D341Med (cell line): ENCODE data around the gene KIAA0319L.
A peak's percentile ranks its signal among the peaks of the same experiment; 100 is the strongest.
"Not testable (repeated sequence)": the region's sequence is repeated elsewhere in the genome, so short reads cannot be mapped to it uniquely, and the experiment has no call there.

Experiments
- DNase-seq: peaks from one replicate; pipeline ENCODE4 v3.0.0; 2012; ENCODE audit warnings: low spot score

KIAA0319L gene

GRCh38 chr1:35557118-35557610, at the start of gene KIAA0319L:
KIAA0319L (minus strand) TSS chr1:35557403; CDS start chr1:35554491, 2,912 bp downstream.
- peak; percentile 86 for DNase-seq

GRCh38 chr1:35605867-35606182, 48.6 kb upstream of the KIAA0319L start:
- no peak for DNase-seq

GRCh38 chr1:35605071-35605866, 48.1 kb upstream of the KIAA0319L start:
- DNase-seq = no peak

- no peak for DNase-seq
These were observed 46.7 kb upstream of the KIAA0319L start for GRCh38 chr1:35603941-35604340.

DNA sequence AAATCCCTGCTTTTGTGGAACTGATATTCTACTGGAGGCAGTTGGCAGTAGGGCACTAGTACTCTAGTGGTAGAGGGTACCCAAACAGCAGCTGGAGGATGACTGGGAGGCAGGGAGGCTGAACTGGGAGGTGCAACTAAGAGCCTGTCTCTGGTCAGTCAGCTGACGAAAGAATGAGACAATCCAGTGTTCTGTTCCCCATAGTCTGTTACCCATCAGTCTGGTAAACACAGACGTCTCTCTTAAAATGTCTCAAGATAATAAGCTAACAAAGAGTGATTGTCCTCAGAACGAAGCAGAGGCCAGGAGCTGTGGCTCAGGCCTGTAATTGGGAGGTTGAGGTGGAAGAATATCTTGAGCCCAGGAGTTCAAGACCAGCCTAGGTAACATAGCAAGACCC, 46.3 kb upstream of the KIAA0319L start:
- no peak for DNase-seq

DNA sequence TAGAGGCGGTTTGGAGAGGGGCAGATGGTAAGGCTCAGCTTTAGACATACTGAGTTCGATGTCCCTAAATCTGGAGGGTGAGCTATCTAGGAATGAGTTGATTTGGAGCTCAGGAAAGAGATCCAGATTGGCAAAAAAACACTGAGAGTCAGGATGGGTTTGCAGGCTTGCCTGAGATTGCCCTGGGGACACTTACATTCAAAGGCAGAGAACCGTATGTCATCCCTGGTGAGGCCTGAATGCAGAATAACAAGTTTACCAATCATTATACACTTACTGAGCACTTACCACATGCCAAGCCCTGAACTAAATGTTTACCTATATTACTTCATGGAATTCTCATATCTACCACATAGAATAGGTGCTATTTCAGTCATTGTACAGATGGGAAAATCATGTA, 43.4 kb upstream of the KIAA0319L start:
- no peak for DNase-seq

- DNase-seq = no peak
These were observed 42.2 kb upstream of the KIAA0319L start for GRCh38 chr1:35599411-35599810.

GRCh38 chr1:35598895-35599294, 41.7 kb upstream of the KIAA0319L start:
- DNase-seq = no peak

GRCh38 chr1:35597870-35598269, 40.7 kb upstream of the KIAA0319L start:
- no peak for DNase-seq

- DNase-seq = no peak
These were observed 38.5 kb upstream of the KIAA0319L start for GRCh38 chr1:35595684-35596083.

DNA sequence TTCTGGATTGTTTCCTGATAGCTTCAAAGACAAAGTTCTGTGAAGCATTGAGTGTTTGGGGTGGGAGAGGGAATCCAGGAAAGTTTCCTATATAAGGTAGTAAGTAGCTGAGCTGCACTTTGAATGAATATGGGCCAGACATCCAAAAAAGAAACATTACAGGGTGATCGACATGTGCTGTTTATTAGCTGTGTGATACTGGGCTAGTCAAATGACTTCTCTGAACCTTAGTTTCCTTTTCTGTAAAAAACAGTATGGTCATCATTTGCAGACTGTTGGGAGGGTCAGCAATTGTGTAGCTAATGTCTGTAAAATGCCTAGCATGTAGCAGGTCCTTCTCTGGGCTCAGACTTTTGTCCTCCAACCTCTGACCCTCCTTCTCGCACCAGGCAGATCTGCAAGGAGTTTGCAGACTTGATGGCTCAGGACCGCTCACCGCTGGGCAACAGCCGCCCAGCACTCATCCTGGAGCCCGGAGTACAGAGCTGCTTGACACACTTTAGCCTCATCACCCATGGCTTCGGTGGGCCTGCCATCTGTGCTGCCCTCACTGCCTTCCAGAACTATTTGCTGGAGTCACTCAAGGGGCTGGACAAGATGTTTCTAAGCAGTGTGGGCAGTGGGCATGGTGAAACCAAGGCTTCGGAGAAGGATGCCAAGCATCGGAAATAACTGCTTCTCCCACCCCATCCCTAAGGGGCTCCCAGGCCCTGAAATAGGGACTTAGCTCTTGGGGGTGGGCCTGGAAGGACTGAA, 37.0 kb upstream of the KIAA0319L start:
- no peak for DNase-seq

GRCh38 chr1:35592991-35593769, 36.0 kb upstream of the KIAA0319L start:
- DNase-seq = no peak

DNA sequence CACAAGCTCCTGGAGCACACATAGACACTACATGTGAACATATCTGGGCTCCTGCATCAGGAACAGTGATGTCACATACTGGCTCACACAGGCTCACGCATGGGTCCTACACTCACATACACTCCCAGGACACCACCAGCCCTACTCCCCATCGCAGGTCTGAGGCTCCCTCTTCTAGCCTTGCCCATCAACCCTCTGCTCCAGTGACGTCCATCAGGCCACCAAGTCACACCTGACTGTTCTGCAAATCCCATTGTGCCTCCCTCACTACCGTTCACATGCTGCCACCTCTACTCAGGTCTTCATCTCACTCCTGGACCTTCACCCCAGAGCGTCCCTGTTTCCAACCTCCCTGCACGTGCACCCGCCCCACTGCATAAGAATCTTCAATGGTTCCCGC, 34.0 kb upstream of the KIAA0319L start:
- DNase-seq = no peak

GRCh38 chr1:35590476-35591040, 33.4 kb upstream of the KIAA0319L start:
- no peak for DNase-seq

DNA sequence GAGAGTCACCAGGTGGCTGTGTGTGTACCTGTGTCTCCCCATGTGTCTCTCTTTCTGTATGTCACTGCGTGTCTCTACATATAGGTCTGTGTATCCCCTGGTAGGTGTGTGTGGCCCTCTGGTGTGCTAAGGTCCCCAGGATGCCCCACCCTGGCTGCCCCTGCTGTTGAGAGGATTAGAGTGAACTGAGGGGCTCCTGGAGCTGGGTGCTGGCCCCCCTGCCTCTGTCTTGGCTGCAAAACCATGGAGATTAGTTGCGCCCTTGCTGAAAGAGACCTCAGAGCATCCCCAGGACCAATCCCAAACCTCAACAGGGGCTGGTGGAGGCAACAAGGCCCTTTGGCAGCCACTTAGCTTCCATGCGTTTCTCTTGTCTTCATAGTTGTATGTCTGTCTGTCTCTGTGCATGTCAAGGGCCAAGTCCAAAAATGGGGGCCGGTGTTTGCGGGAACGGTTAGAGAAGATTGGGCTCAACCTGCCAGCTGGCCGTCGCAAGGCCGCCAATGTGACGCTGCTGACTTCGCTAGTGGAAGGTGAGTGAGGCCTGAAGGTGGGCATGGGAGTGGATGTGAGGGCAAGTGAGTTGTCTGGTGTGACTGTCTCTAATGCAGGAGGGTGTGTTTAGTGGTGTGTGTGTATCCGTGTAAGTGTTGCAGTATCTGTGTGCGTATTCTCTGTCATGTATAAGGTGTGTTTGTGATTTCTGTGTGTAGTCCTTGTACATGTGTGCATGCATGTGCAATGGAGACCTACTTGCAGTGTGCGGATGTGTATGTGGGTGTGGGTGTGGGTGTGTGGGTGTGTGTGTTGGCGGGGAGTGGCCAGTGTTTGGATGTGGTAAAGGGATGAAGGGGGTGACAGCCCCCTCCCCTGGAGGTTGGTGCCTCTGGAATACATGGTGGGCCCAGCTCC, 32.6 kb upstream of the KIAA0319L start:
- no peak for DNase-seq

GRCh38 chr1:35588197-35588910, 31.2 kb upstream of the KIAA0319L start:
- no peak for DNase-seq

- peak; percentile 13 for DNase-seq
These were observed 30.5 kb upstream of the KIAA0319L start for GRCh38 chr1:35587736-35588135.

DNA sequence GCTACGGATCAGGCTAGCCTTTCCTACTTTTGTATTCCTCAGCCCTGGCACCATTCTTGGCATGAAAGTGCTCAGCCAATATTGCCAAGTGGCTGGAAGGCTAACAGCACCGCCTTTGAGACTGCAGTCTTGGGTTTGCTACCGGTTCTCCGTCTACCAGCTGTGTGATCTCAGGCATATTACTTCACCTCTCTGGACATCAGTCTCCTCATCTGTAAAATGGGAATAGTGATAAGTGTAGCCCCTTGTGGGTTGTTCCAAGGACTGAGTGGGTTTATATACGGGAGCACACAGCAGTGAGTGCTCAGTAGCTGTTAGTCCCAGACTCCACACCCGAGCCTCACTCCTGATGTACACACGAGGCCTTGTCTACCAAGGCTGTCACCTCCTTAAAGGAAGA, 29.6 kb upstream of the KIAA0319L start:
- DNase-seq = no peak

DNA sequence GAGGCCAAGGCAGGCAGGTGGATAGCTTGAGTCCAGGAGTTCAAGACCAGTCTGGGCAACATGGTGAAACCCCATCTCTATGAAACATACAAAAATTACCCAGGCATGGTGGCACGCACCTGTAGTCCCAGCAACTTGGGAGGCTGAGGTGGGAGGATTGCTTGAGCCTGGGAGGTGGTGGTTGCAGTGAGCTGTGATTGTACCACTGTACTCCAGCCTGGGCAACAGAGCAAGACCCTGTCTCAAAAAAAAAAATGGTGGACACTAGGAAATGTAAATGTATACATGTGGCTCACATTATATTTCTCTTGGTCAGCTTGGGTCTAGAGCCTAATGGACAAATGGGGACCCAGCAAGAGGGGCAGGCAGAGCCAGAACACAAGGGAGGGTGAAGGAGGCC, 28.6 kb upstream of the KIAA0319L start:
- DNase-seq = not testable (repeated sequence)

DNA sequence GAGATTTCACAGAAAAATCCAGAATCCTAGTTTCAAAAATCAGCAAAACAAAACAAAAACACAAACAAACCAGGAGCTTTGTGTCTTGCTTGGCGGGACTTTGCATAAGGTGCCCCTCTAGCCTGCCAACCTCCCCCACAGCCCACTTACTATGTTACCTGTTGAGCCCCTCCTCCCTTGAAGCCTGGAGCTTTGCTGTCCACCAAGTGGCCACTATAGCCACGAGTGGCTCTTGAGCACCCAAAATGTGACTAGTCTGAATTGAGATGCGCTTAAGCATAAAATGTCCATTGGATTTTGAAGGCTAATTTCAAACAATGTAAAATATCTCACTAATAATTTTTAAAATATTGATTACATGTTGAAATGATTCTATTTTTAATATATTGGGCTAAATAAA, 28.1 kb upstream of the KIAA0319L start:
- DNase-seq = no peak

- not testable (repeated sequence) for DNase-seq
These were observed 24.4 kb upstream of the KIAA0319L start for GRCh38 chr1:35581621-35582020.
